Left renal pelvis (tissue), 4 donors: ENCODE measurements around the gene LPP. TPM values are rescaled to one million over a fixed set of nuclear protein-coding genes. Genes with fewer than 3 reads are reported as not detected.
A peak's percentile ranks its signal among the peaks of the same experiment; 100 is the strongest.

ENCODE experiments used
- DNase-seq, 4 donors: peaks; one replicate each; pipeline ENCODE4 v3.0.0-alpha.2; 2013; ENCODE audit warnings: low read depth in 4 of 4, low spot score in 3 of 4
- polyA plus RNA-seq, 4 donors: library from polyadenylated mRNA; unstranded; fragments of 120-200 nt; gene quantifications; one replicate each; pipeline ENCODE4 v1.2.1, GENCODE V29; 2013; ENCODE audit not compliant: insufficient read length in 4 of 4

LPP gene
- polyA plus RNA-seq, 4 donors, result 21.3 to 31.3 (median 25.6) TPM

DNA sequence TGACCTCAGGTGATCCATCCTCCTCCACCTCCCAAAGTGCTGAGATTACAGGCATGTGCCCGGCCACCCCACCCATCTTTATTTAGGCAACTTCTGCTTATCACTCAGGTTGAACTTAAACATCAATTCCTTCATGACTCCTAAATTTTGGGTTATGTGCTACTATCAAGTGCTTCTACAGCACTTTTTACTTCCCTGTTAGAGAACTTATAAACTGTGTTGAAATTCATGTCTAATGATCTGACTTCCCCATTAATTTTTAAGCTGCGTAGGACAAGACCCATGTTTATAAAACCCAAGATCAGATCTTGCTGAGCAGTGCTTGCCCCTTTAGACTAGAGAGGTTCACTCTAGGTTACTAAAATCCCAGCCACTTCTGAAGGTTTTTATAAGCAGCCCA lies 751.6 kb downstream of the LPP start:
- DNase-seq, result no peak

DNA sequence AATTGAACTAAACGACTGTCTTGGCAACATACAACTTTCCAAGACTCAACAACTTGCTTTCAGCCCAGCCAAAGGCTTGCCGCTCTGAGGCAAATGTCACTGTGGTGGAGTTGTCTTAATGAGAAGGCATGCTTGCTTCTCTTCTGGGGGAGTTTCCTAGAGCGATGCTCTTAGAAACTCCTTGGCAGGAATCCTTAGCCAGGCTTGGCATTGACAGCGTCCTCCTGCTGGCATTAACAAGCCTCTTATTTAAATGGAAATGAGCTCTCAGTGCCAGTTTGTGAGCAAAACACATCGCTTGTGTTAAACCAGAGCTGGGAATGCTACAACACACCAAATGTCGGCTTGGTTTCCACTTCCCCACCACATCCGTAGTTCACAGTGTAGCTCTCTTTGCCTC lies 752.3 kb downstream of the LPP start:
- DNase-seq, result no peak

GRCh38 chr3:188908002-188908850 lies 754.3 kb downstream of the LPP start:
- no peak for DNase-seq

DNA sequence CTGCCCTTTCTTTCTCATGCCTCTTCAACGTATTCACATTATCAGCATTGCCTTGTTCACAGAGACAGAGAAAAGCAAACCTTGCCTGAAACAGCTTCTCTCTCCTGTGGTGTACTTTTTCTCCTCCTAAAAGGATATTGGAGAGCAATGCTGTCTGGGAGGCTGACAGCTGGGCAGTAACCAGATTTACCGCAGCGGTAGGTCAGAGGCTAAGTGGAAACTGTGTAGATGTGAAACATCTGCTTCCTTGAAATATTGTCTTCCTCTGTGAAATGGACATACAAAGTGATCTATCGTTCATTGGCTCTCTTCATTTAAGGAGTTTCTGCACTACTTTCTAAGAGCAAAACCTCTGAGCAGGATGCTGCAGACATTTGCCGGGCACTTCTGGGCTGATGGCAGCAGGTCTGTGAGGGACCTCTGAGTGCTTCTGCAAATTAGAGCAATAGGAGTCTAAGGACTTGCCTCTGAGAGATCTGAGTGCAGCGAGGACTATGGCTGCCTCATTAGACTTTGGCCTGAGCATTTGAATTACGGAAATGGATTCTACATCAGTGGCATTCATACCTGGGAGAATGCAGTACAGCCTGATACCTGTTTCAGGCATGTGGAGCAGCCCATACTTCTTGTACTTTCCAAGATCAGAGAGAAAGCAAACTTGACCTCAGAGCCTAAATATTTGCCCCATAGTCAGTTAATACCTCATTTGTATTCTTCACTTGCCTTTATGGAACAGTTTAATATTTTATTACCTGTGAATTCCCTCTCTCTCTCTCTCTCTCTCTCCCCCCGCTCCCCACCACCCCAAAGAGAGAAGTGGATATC lies 757.3 kb downstream of the LPP start:
- peak; percentile 53 to 75 (median 68) for DNase-seq

DNA sequence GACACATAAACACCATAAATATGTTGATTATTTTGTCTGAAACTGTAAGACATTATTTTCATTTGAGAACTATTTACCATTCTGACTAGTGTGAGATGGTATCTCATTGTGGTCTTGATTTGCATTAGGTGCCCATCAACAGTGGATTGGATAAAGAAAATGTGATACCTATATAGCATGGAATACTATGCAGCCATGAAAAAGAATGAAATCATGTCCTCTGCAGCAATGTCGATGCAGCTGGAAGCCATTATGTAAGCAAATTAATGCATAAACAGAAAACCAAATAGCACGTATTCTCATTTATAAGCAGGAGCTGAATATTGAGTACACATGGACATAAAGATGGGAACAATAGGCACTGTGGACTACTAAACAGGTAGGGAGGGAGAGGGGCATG lies 759.1 kb downstream of the LPP start:
- no peak for DNase-seq

DNA sequence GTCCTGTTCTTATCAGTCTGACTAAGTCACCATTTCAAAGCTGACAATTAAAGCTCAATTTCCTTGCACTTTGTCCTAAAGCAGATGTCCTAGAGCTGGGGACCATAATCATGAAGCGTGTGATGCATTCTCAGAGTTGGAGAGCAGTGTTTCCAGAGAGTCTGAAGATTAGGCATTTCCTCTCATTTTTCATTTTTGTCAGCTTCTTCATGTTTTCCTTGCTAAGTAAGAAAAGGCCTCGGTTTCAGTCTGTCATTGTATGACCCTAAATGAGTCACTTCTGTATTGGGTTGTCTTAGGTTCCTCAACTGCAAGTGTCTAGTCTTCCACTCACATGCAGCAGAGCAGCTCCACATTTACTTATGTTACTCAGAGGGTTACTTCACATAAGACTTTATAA lies 760.6 kb downstream of the LPP start:
- DNase-seq, result no peak

GRCh38 chr3:188915127-188915526 lies 761.2 kb downstream of the LPP start:
- DNase-seq, result no peak

DNA sequence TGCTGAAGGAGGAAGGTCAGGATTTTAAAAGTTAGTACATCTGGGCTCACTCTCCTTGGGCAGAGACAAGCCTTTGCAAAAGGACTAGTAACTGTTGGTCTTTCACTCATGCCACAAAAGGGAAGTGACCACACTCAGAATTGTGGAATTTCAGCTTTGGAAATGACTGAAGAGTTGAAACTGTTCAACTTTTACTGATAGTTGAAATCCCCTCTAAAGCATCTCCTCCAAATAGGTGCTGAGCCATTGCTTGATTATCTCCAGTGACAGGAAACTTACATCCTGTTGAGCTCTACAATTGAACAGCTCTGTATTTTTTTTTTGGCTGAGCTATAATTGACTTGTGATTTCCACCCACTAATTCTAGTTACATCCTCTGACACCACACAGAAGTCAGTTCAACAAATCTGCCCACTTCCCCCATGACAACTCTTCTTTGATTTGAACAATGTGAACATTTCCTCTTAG lies 763.0 kb downstream of the LPP start:
- DNase-seq, result no peak

DNA sequence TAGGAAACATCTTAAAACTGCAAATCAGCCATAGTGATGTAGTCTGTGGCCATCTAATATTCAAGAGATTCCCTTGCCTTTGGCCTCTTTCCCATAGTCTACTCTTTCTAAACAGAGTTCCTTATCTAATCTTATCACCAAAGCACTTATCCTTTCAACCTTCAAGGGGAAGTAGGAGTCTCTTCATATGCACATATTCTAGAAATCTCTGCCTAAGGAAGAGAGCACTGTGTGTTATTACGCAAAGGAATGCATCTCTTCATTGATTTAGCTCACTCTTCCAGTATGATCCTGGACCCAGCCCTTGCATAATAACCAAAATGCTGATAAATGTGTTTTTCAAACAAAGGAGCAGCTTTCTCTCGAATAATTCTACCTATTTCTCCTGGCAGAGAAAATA lies 764.1 kb downstream of the LPP start:
- DNase-seq, result no peak

DNA sequence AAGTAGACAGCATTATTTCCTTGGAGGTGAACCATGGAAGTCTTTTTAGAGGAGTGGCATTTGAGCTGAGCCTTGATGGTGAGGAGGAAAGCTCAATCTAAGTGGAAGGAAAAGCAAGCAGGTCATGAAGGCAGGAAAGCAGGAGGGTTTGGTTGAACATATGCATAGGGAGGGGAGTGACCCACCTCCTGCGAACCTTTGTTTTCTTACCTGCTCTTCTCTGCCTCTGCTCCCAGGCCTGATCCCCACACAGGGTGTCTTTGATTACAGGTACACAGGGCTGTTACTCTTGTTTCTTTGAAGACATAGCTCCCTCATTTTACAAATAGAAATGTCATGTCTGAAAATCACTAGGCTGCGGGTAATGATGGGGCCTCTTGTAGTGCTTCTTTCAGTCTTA lies 769.7 kb downstream of the LPP start:
- DNase-seq, result no peak

DNA sequence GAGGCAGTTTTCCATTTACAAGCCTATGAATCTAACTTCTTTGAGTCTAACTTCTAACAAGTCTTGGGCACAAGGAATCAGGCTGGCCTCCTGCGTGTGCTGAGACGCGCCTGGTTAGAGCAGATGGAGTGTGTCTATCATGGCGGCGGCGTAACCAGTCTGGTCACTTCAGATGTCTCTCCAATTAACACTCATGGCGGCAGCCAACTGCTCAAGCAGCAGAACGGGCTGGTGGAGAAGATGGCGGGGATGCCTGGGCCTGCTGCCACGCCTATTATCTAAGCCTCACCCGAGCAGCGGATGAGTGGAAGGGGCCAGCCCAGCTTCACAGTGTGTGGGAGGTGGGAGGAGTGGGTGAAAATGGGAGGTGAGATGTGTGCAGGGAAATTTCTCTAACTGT lies 771.4 kb downstream of the LPP start:
- no peak for DNase-seq

GRCh38 chr3:188926111-188926510 lies 772.2 kb downstream of the LPP start:
- no peak for DNase-seq

- DNase-seq, result no peak
These were observed 773.0 kb downstream of the LPP start for GRCh38 chr3:188926741-188927511.

- DNase-seq, result no peak
These were observed 774.0 kb downstream of the LPP start for GRCh38 chr3:188927971-188928370.

DNA sequence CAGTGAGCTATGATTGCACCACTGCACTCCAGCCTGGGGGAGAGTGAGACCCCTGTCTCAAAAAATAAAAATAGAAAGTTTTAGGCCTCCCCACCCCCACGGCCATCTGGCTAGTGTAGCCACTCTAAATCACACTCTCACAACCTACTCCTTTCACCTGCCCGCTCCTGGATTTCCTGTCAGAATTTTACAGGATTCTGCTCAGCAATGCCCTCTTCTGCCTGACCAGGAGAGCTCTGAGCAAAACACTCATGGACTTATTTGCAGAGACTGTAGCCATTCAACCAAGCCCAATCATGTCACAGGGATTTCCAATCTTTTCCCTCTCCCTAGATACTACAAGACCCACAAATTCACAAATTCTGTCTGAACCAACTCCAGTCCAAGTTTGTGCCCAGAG lies 775.2 kb downstream of the LPP start:
- no peak for DNase-seq

GRCh38 chr3:188931036-188931435 lies 777.1 kb downstream of the LPP start:
- no peak for DNase-seq

- no peak for DNase-seq
These were observed 777.6 kb downstream of the LPP start for GRCh38 chr3:188931531-188931930.

DNA sequence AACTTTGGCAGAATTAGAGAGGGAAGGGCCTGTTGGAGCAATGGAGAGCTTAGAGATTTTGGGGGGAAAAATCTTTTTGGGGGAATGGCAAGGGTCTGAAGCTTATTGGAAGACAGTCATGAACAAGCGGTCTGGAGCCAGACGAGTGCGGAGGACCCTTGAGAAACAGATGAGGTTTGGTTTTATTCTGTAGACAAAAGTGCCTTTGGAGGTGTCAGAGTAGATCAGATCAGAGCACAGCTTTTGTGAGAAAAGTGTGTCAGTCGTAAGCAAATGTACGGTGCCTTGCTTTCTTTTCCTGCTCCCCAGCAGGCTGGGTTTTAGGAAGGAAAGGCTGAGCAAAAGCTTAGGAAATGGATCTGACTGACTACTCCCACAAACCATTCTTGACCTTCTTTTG lies 781.0 kb downstream of the LPP start:
- DNase-seq, result no peak

DNA sequence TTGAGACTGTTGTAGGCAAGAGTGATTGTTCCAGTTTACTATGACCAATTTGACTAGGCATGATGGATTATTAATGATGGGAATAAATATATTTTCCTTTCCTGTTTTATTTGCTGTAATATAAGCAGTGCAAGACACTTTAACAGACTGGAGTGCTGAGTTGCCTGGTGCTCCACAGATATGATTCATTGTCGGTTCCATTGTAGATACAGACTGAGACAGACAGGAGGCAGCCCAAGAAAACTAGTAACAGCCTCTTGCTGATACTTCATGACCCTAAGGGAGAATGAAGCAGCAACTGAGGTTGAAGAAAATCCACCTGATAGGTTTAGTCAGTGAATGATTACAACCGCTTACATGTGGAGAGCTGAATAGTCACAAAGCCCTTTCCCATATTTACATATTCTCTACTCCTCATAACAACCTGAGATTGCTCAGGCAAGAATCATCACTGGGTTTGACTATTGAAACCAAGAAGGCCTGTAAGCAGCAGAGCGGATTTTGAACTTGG lies 782.7 kb downstream of the LPP start:
- DNase-seq, result no peak

- DNase-seq, result no peak
These were observed 783.4 kb downstream of the LPP start for GRCh38 chr3:188937389-188937788.

GRCh38 chr3:188938999-188939398 lies 785.0 kb downstream of the LPP start:
- no peak for DNase-seq
